Peyer's patch (tissue), 4 donors: ENCODE measurements around the gene CATSPERZ.

ENCODE experiments used
- POLR2A ChIP-seq, 2 donors: fragments of 450-650 bp; IDR thresholded peaks; one replicate each; pipeline ENCODE4 v1.5.1; 2017; ENCODE audit warnings: antibody characterized with exemption in 2 of 2, mild to moderate bottlenecking in 2 of 2, moderate library complexity in 2 of 2
- TF ChIP-seq, protein P1 (sequence below), 6 experiments: fragments of 450-650 bp in 4 of 6; fragments of 200-600 bp in 2 of 6; sonication (generic) in 1 of 6; IDR thresholded peaks; one replicate each; pipeline ENCODE4 v1.5.1; 2017 to 2019; ENCODE audit warnings: antibody characterized with exemption in 6 of 6, mild to moderate bottlenecking in 3 of 6, moderate library complexity in 1 of 6

DNA sequence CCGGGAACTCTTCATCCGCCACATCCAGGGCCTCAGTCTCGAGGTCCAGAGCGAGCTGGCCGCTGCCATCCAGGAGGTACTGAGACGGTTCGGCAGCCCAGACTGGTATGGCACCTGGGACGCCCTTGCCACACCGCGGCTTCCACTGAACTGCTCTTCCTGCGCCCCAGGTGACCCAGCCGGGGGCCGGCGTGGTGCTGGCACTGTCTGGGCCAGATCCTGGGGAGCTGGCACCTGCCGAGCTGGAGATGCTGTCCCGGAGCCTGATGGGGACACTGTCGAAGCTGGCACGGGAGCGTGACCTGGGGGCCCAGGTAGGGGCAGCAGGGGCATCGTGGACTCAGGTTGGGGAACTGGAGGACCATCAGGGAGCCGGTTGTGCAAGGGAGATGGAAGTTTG lies 41.3 kb downstream of the CATSPERZ start:
- TF ChIP-seq, protein P1, sequence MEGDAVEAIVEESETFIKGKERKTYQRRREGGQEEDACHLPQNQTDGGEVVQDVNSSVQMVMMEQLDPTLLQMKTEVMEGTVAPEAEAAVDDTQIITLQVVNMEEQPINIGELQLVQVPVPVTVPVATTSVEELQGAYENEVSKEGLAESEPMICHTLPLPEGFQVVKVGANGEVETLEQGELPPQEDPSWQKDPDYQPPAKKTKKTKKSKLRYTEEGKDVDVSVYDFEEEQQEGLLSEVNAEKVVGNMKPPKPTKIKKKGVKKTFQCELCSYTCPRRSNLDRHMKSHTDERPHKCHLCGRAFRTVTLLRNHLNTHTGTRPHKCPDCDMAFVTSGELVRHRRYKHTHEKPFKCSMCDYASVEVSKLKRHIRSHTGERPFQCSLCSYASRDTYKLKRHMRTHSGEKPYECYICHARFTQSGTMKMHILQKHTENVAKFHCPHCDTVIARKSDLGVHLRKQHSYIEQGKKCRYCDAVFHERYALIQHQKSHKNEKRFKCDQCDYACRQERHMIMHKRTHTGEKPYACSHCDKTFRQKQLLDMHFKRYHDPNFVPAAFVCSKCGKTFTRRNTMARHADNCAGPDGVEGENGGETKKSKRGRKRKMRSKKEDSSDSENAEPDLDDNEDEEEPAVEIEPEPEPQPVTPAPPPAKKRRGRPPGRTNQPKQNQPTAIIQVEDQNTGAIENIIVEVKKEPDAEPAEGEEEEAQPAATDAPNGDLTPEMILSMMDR (IDR thresholded peaks at IDR 0.05) = no peak
- TF ChIP-seq POLR2A (IDR thresholded peaks at IDR 0.05) = no peak
